Middle frontal gyrus (tissue), 1 donor: ENCODE measurements around the gene PDE4D.

Experiments used
- DNase-seq: peaks from one replicate; pipeline ENCODE4 v3.0.0-alpha.2; 2015; ENCODE audit warnings: low spot score; ENCODE audit errors: extremely low spot score

PDE4D gene

GRCh38 chr5:59656351-59657254 is 236.9 kb downstream of the PDE4D start:
- no peak for DNase-seq

- no peak for DNase-seq
These were observed 237.7 kb downstream of the PDE4D start for GRCh38 chr5:59655693-59656309.

- no peak for DNase-seq
These were observed 238.8 kb downstream of the PDE4D start for GRCh38 chr5:59654691-59655090.

- DNase-seq = no peak
These were observed 241.1 kb downstream of the PDE4D start for GRCh38 chr5:59652449-59652848.

GRCh38 chr5:59648949-59649921 is 244.3 kb downstream of the PDE4D start:
- no peak for DNase-seq

- DNase-seq = no peak
These were observed 245.3 kb downstream of the PDE4D start for GRCh38 chr5:59648038-59648831.

- no peak for DNase-seq
These were observed 248.1 kb downstream of the PDE4D start for GRCh38 chr5:59645380-59645779.

- DNase-seq = no peak
These were observed 253.1 kb downstream of the PDE4D start for GRCh38 chr5:59640411-59640810.

GRCh38 chr5:59637884-59638580 is 255.5 kb downstream of the PDE4D start:
- DNase-seq = no peak

- no peak for DNase-seq
These were observed 264.0 kb downstream of the PDE4D start for GRCh38 chr5:59629561-59629960.

- no peak for DNase-seq
These were observed 265.3 kb downstream of the PDE4D start for GRCh38 chr5:59628062-59628828.

- DNase-seq = no peak
These were observed 268.6 kb downstream of the PDE4D start for GRCh38 chr5:59624898-59625297.

- DNase-seq = no peak
These were observed 270.7 kb downstream of the PDE4D start for GRCh38 chr5:59622848-59623247.

- DNase-seq = no peak
These were observed 272.0 kb downstream of the PDE4D start for GRCh38 chr5:59621477-59621876.

- no peak for DNase-seq
These were observed 272.9 kb downstream of the PDE4D start for GRCh38 chr5:59620535-59621212.

GRCh38 chr5:59618644-59619043 is 274.9 kb downstream of the PDE4D start:
- no peak for DNase-seq

GRCh38 chr5:59617186-59617771 is 276.2 kb downstream of the PDE4D start:
- no peak for DNase-seq

GRCh38 chr5:59616413-59616812 is 277.1 kb downstream of the PDE4D start:
- DNase-seq = no peak
